ENCODE measurements around the gene SPECC1L.

The SPECC1L gene

GRCh38 chr22:24432059-24432853 lies 161.6 kb downstream of the SPECC1L start:
- Histone ChIP-seq H3K4me3 (ENCODE audit: low read depth, low read length) (no peak overlapping the region), H3K27me3 (ENCODE audit: control insufficient read depth, insufficient read depth, low read length) (no peaks in the 10 kb centered on the region), H3K36me3 (ENCODE audit: control insufficient read depth, insufficient read depth, low read length) (no peaks in the 10 kb centered on the region), H3K9ac (ENCODE audit: low read depth, low read length) (no peak overlapping the region), H3K4me1 (ENCODE audit: control insufficient read depth, insufficient read depth, low read length) (peaks cover 8% of the 10 kb centered on the region; the same call in 1 of the 2 replicates), H3K27ac (ENCODE audit: low read depth, low read length) (no peak overlapping the region), H3K9me3 (ENCODE audit: control insufficient read depth, insufficient read depth, low read length) (no peaks in the 10 kb centered on the region)

- H3K9me3 ChIP-seq (ENCODE audit: control insufficient read depth, insufficient read depth, low read length), result no peaks in the 10 kb centered on the region
- no peak overlapping the region for H3K4me3 ChIP-seq (ENCODE audit: low read depth, low read length)
- no peak overlapping the region for H3K9ac ChIP-seq (ENCODE audit: low read depth, low read length)
- H3K27me3 ChIP-seq (ENCODE audit: control insufficient read depth, insufficient read depth, low read length), result no peaks in the 10 kb centered on the region
- no peak overlapping the region for H3K27ac ChIP-seq (ENCODE audit: low read depth, low read length)
- peaks cover 8% of the 10 kb centered on the region; the same call in 1 of the 2 replicates for H3K4me1 ChIP-seq (ENCODE audit: control insufficient read depth, insufficient read depth, low read length)
- no peaks in the 10 kb centered on the region for H3K36me3 ChIP-seq (ENCODE audit: control insufficient read depth, insufficient read depth, low read length)
Measured at GRCh38 chr22:24433001-24433827, 162.6 kb downstream of the SPECC1L start.

GRCh38 chr22:24433828-24434470 lies 163.3 kb downstream of the SPECC1L start:
- H3K4me1 ChIP-seq (ENCODE audit: control insufficient read depth, insufficient read depth, low read length), result peaks cover 5% of the 10 kb centered on the region; the same call in 1 of the 2 replicates
- no peak overlapping the region for H3K9ac ChIP-seq (ENCODE audit: low read depth, low read length)

DNA sequence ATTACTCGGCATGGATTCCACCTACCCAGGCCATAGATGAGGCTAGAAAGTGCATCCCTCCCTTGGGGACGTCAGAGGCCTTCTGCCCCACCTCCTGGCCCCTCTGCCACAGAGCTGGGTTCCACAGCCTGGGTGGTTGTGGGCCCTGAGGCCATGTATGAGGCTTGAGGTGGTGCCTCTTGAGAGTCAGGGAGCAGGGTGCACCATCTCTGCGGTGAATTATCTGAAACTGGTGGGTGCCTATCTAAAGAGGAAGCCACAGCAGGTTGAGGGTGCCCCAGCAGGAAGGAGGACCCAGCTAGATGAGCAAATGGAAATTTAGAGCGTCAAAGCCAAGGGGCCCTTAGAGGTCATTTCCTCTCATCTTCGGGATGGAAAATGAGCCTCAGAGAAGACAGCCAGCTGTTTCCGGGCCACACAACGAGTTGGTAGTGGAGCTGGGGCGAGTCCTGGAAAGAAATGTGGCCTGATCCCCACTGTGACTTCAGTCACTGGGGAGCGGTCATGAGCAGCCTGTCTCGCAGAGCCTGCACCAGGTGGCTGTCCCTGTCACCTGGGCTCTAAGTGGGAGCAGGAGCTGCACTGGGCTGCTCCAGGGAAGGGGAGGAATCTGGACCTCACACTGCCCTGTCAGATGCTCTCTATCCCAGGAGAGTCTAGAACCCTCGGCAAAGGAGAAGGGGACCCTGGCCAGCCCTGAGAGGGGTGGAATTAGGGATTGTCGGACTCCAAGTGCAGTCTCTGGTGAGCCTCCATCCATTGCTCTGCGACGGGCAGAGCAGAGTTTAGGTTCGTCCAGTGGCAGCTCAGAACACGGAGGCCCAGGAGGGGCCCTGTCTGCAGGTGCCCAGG lies 164.1 kb downstream of the SPECC1L start:
- no peaks in the 10 kb centered on the region for H3K36me3 ChIP-seq (ENCODE audit: control insufficient read depth, insufficient read depth, low read length)
- no peaks in the 10 kb centered on the region for H3K27me3 ChIP-seq (ENCODE audit: control insufficient read depth, insufficient read depth, low read length)
- no peak overlapping the region for H3K27ac ChIP-seq (ENCODE audit: low read depth, low read length)
- H3K9ac ChIP-seq (ENCODE audit: low read depth, low read length), result no peak overlapping the region
- H3K9me3 ChIP-seq (ENCODE audit: control insufficient read depth, insufficient read depth, low read length), result no peaks in the 10 kb centered on the region
- no peaks in the 10 kb centered on the region for H3K4me1 ChIP-seq (ENCODE audit: control insufficient read depth, insufficient read depth, low read length)
- H3K4me3 ChIP-seq (ENCODE audit: low read depth, low read length), result no peak overlapping the region

More at GRCh38 chr22:24433828-24434470, 163.3 kb downstream of the SPECC1L start:
- no peaks in the 10 kb centered on the region for H3K27me3 ChIP-seq (ENCODE audit: control insufficient read depth, insufficient read depth, low read length)
- no peak overlapping the region for H3K27ac ChIP-seq (ENCODE audit: low read depth, low read length)
- no peaks in the 10 kb centered on the region for H3K9me3 ChIP-seq (ENCODE audit: control insufficient read depth, insufficient read depth, low read length)
- H3K36me3 ChIP-seq (ENCODE audit: control insufficient read depth, insufficient read depth, low read length), result no peaks in the 10 kb centered on the region
- no peak overlapping the region for H3K4me3 ChIP-seq (ENCODE audit: low read depth, low read length)

GRCh38 chr22:24435323-24435645 lies 164.7 kb downstream of the SPECC1L start:
- no peaks in the 10 kb centered on the region for H3K36me3 ChIP-seq (ENCODE audit: control insufficient read depth, insufficient read depth, low read length)
- no peak overlapping the region for H3K4me3 ChIP-seq (ENCODE audit: low read depth, low read length)
- no peaks in the 10 kb centered on the region for H3K9me3 ChIP-seq (ENCODE audit: control insufficient read depth, insufficient read depth, low read length)
- H3K9ac ChIP-seq (ENCODE audit: low read depth, low read length), result no peak overlapping the region
- no peaks in the 10 kb centered on the region for H3K27me3 ChIP-seq (ENCODE audit: control insufficient read depth, insufficient read depth, low read length)
- no peaks in the 10 kb centered on the region for H3K4me1 ChIP-seq (ENCODE audit: control insufficient read depth, insufficient read depth, low read length)
- no peak overlapping the region for H3K27ac ChIP-seq (ENCODE audit: low read depth, low read length)

- no peak overlapping the region for H3K4me3 ChIP-seq (ENCODE audit: low read depth, low read length)
- no peaks in the 10 kb centered on the region for H3K36me3 ChIP-seq (ENCODE audit: control insufficient read depth, insufficient read depth, low read length)
- H3K27ac ChIP-seq (ENCODE audit: low read depth, low read length), result no peak overlapping the region
- H3K27me3 ChIP-seq (ENCODE audit: control insufficient read depth, insufficient read depth, low read length), result no peaks in the 10 kb centered on the region
- H3K9me3 ChIP-seq (ENCODE audit: control insufficient read depth, insufficient read depth, low read length), result no peaks in the 10 kb centered on the region
- no peaks in the 10 kb centered on the region for H3K4me1 ChIP-seq (ENCODE audit: control insufficient read depth, insufficient read depth, low read length)
- H3K9ac ChIP-seq (ENCODE audit: low read depth, low read length), result no peak overlapping the region
Measured at GRCh38 chr22:24435861-24436371, 165.3 kb downstream of the SPECC1L start.

DNA sequence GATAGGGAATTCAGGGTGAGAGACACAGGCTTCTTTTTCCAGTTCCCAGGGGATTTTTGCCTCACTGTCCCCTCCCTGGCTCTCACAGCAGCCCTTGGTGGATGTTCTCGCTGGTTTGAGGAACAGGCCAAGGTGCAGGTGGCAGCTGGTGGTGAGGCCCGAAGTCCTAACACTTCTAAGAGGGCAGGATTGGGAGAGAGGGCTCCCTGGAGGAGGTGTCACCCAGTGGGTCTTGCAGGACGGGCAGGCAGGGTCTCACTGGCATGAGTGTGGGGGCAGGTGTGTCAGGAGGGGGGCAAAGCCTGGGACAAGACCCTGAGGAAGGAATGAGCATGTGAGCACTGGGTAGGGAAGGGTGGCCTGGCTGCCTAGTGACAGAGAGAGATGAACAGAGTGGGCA lies 165.9 kb downstream of the SPECC1L start:
- no peak overlapping the region for H3K9ac ChIP-seq (ENCODE audit: low read depth, low read length)
- no peak overlapping the region for H3K4me3 ChIP-seq (ENCODE audit: low read depth, low read length)
- no peaks in the 10 kb centered on the region for H3K9me3 ChIP-seq (ENCODE audit: control insufficient read depth, insufficient read depth, low read length)
- H3K36me3 ChIP-seq (ENCODE audit: control insufficient read depth, insufficient read depth, low read length), result no peaks in the 10 kb centered on the region
- H3K27me3 ChIP-seq (ENCODE audit: control insufficient read depth, insufficient read depth, low read length), result no peaks in the 10 kb centered on the region
- H3K4me1 ChIP-seq (ENCODE audit: control insufficient read depth, insufficient read depth, low read length), result no peaks in the 10 kb centered on the region
- H3K27ac ChIP-seq (ENCODE audit: low read depth, low read length), result no peak overlapping the region

GRCh38 chr22:24437091-24437490 lies 166.5 kb downstream of the SPECC1L start:
- Histone ChIP-seq H3K27ac (ENCODE audit: low read depth, low read length) (no peak overlapping the region), H3K4me3 (ENCODE audit: low read depth, low read length) (no peak overlapping the region), H3K9me3 (ENCODE audit: control insufficient read depth, insufficient read depth, low read length) (no peaks in the 10 kb centered on the region), H3K4me1 (ENCODE audit: control insufficient read depth, insufficient read depth, low read length) (no peaks in the 10 kb centered on the region), H3K27me3 (ENCODE audit: control insufficient read depth, insufficient read depth, low read length) (no peaks in the 10 kb centered on the region), H3K9ac (ENCODE audit: low read depth, low read length) (no peak overlapping the region), H3K36me3 (ENCODE audit: control insufficient read depth, insufficient read depth, low read length) (no peaks in the 10 kb centered on the region)

DNA sequence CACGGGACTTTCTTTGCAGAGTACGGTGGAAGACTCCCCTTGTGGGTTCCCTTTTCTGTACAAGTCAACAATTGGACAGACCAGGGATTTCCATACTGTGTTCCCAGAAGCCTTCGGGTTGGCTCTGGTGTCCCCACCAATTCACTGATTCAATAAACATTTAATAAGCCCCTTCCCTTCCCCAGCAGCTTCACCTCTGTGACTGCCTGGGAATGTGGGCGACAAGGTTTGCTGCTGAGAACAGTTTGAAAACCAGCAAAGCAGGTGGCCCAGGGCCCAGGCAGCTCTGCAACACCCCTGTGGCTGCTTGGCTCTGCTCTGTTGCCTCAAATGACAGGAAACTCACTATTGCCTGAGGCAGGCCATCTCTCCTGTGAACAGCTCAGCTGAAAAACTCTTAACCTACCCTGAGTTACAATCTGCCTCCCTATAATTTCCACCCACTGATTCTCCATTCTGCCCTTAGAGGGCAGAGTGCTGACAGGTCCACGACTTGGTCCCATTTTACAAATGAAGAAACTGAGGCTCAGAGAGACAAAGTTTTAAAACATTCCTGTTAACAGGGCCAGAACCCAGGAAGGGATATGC lies 167.2 kb downstream of the SPECC1L start:
- Histone ChIP-seq H3K9me3 (ENCODE audit: control insufficient read depth, insufficient read depth, low read length) (no peaks in the 10 kb centered on the region), H3K4me1 (ENCODE audit: control insufficient read depth, insufficient read depth, low read length) (no peaks in the 10 kb centered on the region), H3K4me3 (ENCODE audit: low read depth, low read length) (no peak overlapping the region), H3K36me3 (ENCODE audit: control insufficient read depth, insufficient read depth, low read length) (no peaks in the 10 kb centered on the region), H3K27ac (ENCODE audit: low read depth, low read length) (no peak overlapping the region), H3K9ac (ENCODE audit: low read depth, low read length) (no peak overlapping the region), H3K27me3 (ENCODE audit: control insufficient read depth, insufficient read depth, low read length) (no peaks in the 10 kb centered on the region)

- no peaks in the 10 kb centered on the region for H3K27me3 ChIP-seq (ENCODE audit: control insufficient read depth, insufficient read depth, low read length)
- no peaks in the 10 kb centered on the region for H3K9me3 ChIP-seq (ENCODE audit: control insufficient read depth, insufficient read depth, low read length)
- no peak overlapping the region for H3K9ac ChIP-seq (ENCODE audit: low read depth, low read length)
- no peaks in the 10 kb centered on the region for H3K36me3 ChIP-seq (ENCODE audit: control insufficient read depth, insufficient read depth, low read length)
- H3K27ac ChIP-seq (ENCODE audit: low read depth, low read length), result no peak overlapping the region
- H3K4me3 ChIP-seq (ENCODE audit: low read depth, low read length), result no peak overlapping the region
- H3K4me1 ChIP-seq (ENCODE audit: control insufficient read depth, insufficient read depth, low read length), result no peaks in the 10 kb centered on the region
Measured at GRCh38 chr22:24440270-24440717, 169.7 kb downstream of the SPECC1L start.
